HG03095 (cell line): Measurements from ENCODE around the gene RAD51B.

ENCODE experiments used
- ATAC-seq: cut with Tn5 transposase; IDR thresholded peaks from one replicate; pipeline ENCODE4 v1.9.1; 2021; ENCODE audit warnings: moderate library complexity; ENCODE audit not compliant: unreplicated experiment

The RAD51B gene

GRCh38 chr14:68511129-68512047, 691.8 kb downstream of the RAD51B start:
- ATAC-seq = no peak

GRCh38 chr14:68512088-68512487, 692.5 kb downstream of the RAD51B start:
- ATAC-seq = no peak

GRCh38 chr14:68513137-68513536, 693.6 kb downstream of the RAD51B start:
- no peak for ATAC-seq

- peak; percentile 81 for ATAC-seq
Observed at GRCh38 chr14:68513838-68514607, 694.4 kb downstream of the RAD51B start.

DNA sequence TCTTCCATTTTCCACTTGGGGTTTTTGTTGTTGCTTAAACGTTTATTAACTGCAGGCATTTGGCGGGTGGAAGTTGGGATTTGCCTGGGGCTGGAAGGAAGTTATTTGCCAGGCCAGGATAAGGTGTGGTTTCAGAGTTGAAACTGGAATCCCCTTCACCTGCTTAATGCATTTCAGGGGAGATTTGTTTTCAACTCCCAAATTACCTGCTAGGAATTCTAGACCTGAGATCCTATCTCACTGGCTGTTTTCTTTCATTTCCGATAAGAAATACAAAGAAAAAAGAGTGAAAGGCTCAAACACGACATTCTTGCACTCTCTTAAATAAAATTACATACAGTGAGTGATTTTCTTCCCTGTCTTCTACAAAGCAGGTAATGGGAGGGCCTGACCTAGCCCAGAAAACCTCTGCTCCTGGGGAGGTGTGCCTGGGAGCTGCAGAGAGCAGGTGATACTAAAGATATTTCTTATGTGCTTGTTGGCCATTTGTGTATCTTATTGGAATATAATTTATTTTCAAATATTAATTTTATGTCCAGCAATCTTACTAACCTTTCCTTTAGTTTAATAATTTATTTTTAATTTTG, 695.1 kb downstream of the RAD51B start:
- no peak for ATAC-seq

- ATAC-seq = no peak
Observed at GRCh38 chr14:68516342-68516741, 696.8 kb downstream of the RAD51B start.

- no peak for ATAC-seq
Observed at GRCh38 chr14:68518166-68518565, 698.6 kb downstream of the RAD51B start.

GRCh38 chr14:68518761-68519670, 699.4 kb downstream of the RAD51B start:
- no peak for ATAC-seq

DNA sequence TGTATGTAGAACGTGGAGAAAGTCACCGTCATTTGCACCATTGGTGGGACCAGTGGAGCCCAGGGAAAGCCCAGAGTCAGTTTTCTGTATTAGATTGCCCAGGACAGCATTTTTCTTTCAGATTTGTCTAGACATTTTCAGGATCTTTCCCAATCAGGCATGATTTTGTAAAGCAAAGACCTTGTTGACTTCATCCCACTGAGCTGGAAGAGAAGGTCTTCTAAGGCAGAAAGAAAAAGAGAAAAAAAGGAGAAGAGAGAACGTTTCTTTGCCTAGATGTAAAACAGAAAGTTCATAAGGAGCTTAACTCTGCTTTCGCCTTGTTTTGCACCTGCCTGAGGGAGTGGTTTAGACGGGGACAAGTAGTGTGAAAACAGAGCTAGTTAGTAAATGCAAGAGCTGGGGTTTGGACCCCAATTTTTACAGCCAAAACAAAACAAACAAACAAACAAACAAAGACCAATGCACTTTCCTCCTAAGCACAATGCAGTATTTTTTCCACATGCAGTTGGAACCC, 700.1 kb downstream of the RAD51B start:
- ATAC-seq = peak; percentile 55

DNA sequence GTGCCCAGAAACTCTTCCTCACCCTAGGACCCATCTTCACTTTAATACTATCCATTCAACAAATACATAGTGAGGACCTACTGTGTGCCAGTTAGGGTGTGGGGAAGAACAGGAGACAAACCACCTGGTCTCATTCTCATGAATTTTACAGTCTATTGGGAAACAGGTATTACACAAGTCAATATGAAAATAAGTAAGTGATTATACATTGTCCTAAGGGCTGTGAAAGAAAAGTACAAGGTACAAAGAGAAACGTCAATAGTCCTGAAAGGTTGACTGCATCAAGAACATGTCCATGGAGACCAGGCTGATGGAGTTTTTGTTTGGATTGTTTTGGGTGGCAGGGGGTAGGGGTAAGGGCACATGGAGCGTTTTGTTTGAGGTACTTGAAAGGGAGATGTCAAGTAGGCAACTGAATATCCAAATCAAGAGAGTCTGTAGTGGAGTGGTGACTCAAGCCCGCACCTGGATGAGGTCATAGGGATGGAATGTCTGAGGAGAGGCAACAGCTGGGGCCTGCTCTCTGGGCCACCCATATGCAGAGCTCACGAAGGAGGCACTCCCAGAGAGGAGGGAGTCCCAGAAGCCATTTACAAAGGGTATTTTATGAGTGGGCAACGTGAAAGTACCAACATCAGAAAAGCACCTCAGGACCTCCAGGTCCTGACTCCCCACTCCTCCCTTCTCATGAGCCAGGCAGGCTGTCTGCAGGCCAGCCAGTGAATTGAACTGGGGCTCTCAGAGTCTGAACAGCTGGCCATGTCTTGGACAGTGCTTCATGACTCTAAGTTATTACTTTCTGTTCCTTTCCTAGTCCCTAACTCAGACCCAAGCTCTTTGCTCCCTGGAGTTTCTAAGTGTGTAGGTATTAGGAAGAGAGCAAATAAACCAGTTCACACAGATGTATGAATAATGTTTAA, 701.3 kb downstream of the RAD51B start:
- no peak for ATAC-seq

DNA sequence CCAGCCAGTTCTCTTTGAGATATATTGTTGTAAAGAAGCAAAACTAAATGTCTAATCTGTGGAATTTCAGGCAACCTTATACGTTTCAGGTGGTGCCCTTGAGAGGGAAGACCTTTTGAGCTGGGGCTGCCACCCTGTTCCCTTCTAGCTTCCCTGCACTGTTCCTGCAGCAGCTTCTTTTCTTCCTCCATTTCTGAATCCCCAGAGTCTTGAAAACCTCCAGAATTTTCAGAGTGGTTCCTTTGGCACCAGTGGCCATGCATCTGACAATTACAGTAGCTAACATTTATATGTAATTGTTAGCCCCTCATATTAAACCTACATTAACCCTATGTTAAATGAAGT, 702.0 kb downstream of the RAD51B start:
- no peak for ATAC-seq

- ATAC-seq = no peak
Observed at GRCh38 chr14:68521961-68522509, 702.5 kb downstream of the RAD51B start.

- ATAC-seq = no peak
Observed at GRCh38 chr14:68522510-68523325, 703.1 kb downstream of the RAD51B start.

GRCh38 chr14:68523326-68523610, 703.7 kb downstream of the RAD51B start:
- no peak for ATAC-seq

DNA sequence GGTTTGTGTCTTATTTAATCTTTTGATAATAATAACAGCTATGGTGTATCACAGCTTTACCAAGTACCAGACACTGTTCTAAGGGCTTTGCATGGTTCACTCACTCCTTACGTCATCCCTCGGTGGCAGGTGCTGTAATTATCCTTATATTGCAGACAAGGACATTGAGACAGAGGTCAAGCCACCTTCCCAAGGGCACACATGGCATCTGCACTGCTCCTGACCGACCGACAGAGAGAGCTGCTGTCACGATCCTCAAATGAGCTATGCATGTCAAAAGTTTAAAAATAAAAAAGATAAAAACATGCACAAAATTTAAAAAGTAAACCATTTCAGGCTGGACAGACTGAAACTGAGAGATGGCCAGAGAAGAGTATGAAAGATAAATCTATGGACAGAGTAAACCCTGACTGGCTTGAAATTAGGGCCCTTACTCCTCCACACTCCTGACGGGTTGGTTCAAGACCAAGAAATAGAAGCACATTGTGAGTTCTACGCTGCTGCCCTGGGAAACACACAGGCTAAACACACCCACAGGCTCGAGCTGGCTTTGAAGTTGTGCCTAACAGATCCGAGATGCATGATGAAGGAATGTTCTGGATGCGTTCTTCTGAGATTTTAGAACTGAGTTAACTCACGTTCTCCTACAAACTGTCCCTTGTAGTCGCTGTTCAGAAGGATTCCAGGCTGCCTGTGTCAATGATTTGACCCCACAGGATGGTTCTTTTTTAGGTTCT, 704.6 kb downstream of the RAD51B start:
- ATAC-seq = no peak

- no peak for ATAC-seq
Observed at GRCh38 chr14:68525516-68525915, 705.9 kb downstream of the RAD51B start.

DNA sequence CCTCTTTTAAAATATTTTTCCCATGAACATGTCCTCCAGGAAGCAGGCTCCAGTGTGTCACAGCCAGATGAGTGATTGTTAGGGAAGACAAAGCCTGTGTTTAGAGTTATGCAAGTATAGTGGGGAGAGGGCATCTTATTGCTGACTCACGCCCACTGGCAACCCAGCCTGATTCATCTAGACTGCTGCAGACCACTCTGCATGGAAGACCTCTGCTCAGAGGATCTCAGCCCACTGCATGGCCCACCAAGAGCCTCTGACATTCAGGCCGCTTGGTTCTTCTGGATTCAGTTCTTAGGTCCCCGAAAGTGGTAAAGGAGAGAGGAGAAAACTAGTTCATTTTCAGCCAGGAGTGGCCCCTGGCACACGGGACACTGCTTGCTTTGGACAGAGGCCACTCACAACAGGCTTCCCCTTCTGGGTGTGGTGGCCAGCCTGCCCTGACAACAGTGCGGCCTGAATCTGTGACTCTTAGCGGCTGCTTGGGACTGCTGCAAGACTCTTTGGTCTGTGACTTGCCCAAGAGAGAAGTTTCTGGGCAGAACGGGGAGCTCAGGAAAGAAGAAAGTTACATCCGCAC, 707.0 kb downstream of the RAD51B start:
- no peak for ATAC-seq
